GM19193 (cell line): ENCODE measurements around the gene AP5Z1.

Source experiments
- POLR2A ChIP-seq: IDR thresholded peaks from 4 replicates; pipeline ENCODE4 v1.6.1; 2011; ENCODE audit not compliant: insufficient read depth, insufficient read length; ENCODE audit errors: extremely low read depth

AP5Z1 gene

DNA sequence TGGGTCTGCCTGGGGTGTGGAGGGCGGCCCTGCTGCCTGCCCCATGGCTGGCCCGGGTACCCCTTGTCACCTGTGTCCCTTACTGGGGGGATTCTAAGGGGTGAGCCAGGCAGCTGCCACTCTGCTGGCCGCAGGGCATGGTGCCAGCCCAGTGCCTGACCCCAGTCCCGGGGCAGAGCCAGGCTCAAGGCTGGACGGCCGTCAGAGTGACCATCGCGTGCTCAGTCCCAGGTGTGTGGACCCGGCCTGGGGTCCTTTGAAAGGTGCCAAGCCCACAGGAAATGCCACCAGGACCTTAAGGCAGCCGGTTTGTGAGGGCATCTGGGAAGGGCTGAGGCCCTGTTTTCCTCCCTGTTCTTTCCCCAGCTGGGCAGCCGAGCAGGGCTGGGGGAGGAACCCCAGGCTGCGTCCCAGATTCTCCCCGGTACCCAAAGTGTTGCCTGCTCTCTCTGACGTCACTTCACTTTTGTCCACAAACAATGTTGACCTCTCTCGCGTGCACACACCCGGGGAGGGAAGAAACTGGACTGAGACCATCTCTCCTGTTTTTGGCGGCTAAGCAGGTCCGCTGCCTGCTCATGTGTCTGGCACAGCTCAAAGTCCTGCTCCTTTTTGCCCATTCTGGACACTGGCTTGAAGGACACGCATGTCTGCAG lies 48.8 kb downstream of the AP5Z1 start:
- no peak for TF ChIP-seq POLR2A

DNA sequence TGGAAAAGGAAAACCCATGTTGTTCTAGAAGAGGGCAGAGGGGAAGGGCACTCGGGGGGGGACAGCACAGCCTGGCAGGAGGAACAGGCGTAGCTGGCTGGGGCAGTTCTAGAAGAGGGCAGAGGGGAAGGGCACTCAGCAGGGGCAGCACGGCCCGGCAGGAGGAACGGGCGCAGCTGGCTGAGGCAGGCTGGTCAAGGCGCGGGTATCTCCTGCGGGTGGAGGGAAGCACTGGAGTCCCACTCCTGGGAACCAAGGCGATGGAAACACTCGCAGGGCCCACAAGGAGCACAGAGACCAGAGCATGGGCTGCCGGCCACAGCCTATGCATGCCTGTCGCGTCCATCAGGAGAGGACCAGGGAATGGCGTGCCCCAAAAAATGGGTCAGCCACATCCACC lies 49.7 kb downstream of the AP5Z1 start:
- no peak for TF ChIP-seq POLR2A

DNA sequence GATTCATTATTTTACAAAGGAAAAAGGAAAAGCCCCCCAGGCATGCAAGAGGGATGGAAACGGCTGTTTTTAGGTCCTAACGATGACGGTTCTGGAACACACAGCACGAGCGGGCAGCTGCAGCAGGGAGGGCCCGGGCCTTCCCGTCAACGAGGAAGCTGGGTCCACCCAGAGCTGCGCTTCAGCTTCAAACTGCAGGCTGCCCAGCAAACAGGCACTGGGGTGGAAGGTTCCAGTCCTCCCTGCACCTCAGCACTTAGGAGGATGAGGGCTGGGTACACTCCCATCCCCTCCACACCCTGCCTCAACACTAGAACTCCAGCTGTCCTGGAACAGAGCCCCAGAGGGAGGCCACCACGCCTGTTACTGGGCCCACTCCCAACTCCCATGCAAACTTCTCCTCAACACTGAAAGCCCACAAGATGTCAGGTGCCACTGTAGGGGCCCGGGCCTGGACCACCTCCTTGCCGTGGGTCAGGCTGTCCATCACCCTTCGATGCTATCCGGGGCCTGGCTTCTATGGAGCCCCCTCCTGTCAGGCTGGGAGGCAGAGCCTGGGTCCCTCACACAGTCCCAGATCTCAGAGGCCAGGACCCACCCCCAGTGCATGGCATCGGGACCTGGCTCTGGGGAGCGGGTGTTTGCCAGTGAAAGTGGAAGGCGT lies 53.4 kb downstream of the AP5Z1 start:
- no peak for TF ChIP-seq POLR2A

DNA sequence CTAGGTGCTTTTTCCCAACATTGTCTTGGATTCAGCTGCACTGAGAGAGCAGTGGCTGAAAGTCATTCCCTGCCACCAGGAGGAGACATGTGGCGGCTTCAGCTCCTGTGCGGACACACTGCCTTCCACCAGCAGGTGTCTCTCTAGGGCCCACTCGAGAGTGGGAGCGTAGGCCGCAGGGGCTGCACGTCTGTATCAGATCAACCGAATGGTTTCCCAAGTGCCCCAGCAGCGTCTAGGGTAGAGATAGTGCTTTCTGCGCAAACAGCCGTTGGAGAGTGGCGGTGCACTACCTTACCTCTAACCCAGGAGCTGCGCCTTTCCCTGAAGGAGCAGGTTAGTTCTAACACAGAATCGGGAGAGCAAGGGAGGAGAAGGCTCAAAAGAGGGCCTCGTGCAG lies 54.8 kb downstream of the AP5Z1 start:
- TF ChIP-seq POLR2A = no peak

DNA sequence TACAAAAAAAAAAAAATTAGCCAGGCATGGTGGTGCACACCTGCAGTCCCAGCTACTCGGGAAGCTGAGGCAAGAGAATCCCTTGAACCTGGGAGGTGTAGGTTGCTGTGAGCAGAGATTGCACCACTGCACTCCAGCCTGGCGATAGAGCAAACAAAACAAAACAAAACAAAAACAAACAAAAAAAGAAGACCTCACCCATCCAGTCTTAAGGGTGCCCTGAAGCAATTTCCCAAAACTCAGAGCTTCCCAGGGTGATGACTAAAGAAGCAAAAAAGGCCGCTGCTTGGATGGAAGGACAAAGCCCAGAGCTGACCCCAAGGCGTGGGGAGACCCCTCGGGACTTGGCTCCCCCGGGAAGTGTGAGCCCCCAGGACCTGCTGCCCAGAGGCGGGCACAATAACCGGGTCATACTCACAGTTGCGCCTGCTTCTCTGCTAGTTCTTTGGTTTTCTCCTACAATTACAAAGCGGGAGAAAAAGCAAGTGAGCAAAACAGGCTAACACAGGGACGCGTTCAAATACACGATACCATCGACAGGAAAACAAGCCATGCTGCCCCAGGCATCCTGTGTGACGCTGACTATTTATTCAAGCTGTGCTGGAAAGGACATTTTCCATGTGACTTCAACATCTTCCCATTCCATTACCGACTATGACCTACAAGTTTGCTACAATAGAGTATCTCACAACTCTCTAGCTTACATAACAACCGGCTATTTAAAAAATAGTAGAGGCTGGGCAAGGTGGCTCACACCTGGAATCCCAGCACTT lies 56.5 kb downstream of the AP5Z1 start:
- TF ChIP-seq POLR2A = no peak

DNA sequence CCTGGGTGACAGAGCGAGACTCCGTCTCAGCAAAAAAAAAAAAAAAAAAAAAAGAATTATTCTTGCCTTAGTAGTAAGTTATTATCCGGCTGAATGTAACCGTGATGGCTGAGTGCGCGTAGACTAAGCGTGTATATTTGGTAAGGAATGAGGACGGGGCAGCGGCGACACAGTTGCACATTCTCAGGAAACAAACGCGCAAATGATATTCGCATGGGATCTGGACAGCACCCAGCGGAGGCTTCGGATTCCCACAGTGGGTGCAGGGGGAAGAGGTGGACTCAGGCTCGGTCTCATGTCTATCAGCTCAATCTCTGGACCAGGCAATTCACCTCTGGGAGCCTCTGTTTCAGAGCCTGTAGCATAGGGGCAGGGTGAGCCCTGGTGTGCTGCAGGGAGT lies 57.3 kb downstream of the AP5Z1 start:
- no peak for TF ChIP-seq POLR2A

DNA sequence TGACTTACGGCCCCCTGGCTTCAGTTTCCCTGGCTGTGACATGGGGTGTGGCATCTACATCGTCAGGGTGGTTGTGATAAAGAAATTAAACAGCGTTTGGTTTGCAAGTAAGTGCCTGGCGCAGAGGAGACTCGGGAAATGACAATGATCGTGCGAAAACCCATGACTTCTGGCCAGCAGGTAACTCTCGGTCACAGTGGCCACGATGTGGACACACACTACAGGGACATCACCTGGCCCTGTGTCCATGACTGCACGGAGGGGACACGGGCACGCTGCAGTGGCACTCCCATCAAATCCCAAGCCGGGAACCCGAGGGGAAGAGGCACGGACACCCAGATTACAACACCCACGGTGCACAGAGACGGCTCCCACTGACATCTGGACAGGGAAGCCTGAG lies 57.8 kb downstream of the AP5Z1 start:
- TF ChIP-seq POLR2A = no peak

DNA sequence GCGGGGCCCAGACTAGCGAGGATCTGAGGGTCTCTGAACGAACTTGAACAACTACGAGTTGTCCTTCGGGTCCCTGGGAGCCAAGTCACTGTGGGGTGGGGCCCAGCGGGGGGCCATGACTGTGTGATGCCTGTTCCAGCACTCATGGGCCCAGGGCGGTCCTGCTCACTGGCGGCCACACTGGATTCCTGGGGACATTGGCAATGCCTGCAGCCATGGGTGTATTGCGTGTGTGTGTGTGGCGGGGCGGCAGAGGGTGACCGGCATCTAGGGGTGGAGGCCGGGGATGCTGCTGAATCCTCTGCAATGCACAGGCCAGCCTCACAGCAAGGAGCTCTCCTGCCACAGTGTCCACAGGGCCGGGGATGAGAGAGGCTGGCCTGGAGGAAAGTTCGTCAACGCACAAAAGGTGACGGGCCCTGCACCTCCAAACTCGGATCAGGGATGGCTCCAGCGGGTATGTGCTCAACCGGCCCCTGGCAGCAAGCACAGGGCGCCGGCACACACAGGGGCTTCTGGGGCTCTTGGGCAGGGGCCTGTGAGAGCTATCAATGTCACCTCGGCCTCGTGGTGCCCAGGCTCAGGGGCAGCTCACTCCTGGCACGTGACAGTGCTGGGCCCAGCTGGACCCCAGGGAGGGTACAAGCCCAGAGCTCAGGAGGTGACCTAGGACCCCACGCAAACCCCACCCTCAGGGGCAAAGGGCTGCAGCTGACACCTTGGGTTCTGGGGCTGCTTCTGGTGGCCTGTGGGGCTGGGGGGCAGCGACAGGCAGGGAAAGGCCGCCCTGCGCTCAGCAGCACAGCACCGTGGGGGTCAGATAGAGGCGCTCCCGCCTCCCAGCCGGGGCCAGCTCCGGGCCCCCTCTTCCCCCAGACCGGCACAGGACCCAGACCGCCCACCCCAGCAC lies 58.5 kb downstream of the AP5Z1 start:
- no peak for TF ChIP-seq POLR2A

DNA sequence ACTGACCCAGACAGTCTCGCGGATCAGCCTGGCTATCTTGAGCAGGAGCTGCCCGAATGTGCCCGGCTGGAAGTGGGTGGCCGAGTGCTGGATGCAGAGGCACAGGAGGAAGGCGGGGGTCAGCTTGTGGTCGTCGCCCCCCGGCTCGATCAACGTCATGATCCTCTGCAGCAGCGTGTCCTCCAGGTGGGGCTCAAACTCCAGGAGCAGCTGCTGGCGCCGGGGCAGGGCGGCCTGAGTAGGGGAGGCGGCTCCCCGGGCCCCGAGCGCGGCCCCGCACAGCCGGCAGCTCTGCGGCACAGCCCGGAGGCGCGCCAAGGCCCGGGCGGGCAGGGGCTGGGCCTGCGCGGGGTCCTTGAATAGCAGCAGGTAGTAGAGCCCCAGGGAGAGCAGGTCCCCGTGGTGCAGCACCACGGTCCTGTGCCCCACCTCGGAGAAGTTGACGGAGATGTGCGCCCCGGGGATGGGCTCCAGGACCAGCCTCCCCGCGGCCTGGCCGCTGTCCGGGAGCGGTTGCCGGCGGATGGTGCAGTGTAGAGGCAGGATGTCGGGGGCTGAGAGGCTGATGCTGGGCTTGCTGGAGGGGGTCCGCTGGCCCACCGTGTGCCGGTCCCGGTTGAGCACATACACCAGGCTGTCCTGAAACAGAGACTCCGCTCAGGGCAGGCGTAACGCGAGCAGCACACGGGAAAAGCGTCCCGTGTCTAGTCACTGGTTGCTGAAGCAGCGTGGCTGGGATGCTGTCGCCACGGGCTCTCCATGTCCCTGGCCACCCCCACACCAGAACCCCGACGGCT lies 59.4 kb downstream of the AP5Z1 start:
- TF ChIP-seq POLR2A = no peak

DNA sequence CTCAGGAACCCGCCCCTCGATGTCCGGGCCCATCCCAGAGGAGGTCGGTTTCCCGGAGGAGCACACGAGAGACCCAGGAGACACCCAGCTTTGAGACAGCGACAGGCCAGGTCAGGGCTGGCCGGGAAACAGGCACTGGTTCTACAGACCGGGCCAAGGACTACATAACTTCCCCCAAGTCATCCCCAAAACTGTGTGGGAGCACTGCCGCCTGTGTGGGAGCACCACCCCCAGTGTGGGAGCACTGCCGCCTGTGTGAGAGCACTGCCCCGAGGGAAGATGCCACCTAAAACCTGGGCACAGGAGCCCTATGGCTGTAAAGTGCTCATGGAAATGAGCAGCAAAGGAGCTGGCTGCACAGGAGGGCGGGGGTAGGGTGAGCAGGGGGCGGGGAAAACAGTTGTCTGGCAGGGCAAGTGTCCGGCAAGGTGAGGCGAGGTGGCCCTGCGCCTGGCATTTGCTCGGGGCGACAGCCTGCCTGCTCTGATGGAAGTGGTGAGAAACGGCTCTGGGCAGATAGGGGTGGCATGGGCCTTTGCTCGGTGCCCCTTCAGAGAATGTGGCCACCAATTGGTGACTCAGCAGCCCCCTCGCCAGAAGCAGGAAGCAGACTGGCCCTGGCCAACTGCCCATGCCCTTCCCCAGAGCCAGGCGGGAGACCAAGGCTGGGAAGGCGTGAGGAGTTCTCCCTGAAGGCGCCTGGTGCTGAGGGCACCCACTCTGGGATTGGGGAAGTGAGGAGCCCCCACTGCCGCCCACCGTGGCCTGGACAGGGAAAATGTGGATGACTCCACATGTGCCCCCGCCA lies 60.2 kb downstream of the AP5Z1 start:
- TF ChIP-seq POLR2A = no peak

DNA sequence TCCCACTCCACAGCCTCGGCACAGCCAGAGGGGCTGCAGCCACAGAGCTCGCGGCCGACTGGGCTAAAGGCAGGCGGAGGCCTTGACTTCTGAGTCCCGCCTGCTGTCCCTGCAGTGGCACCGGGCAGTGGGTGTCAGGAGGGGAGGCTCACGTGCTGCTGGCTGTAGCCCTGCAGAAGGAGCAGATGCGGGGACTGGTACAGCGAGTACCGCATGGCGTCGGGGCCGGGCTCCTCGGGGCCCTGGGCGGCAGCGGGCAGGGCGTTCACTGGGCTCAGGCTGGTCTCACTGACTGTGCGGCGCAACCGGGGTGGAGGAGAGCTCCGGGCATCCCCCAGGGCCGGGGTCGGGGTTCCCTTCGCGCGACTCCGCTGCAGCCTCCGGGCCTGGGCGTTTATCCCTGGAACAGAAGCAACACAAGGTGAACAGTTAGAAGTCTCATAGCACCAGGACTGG lies 60.8 kb downstream of the AP5Z1 start:
- TF ChIP-seq POLR2A = no peak

DNA sequence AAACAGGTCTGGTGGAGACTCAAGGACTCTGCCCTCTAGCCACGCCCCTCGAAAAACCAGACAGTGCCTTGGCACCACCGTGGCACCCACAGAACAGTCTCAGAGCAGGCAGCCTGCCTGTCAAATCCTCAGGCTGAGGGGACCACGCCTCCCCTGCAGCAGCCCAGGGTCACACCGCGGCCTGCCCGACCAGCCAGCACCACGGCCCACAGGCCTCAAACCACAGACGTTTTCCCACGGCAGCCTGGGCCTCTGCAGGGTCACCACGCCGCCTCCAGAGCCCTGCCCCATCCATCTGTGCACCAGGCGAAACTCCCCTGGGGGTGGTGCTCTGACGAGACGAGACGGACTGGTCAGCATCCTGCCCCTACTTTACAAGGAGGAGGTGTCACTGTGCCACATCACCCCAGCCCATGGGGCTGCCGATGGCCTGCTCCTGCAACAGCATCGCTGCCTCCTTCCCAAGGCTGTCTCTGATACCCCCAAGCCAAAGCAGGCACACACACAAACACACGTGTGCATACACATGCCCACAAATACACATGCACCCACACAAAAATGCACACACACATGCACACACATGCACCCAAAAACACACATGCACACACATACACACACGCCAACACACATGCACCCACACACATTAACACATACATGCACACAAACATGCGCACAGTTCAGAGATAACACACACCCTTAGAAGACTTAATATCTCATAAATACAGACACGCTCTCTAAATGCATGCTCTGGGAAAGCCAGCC lies 61.8 kb downstream of the AP5Z1 start:
- TF ChIP-seq POLR2A = no peak
